MCF 10A (cell line): ENCODE data around the gene BOK. TPM values are rescaled to one million over a fixed set of nuclear protein-coding genes. Genes with fewer than 3 reads are reported as not detected.
A peak's percentile ranks its signal among the peaks of the same experiment; 100 is the strongest.

Experiments
- BruUV-seq: library from RNA; stranded (reverse); fragments of 400-500 nt; replicated peaks from 2 replicates; lab custom pipeline; 2021; lab: Mats Ljungman, UMichigan
- CTCF ChIA-PET: fragments of 300-600 bp; sonication (Branson Sonifier 250); formaldehyde crosslinking; extraction: SDS; loops from one replicate; lab custom pipeline; 2021; ENCODE audit warnings: antibody characterized with exemption, inconsistent platforms; lab: Yijun Ruan, JAX
- POLR2A ChIA-PET: fragments of 300-600, 350-650 bp; sonication (Branson Sonifier 250); formaldehyde crosslinking; extraction: SDS; loops from one replicate; lab custom pipeline; 2020; ENCODE audit warnings: antibody characterized with exemption, inconsistent platforms; lab: Yijun Ruan, JAX
- DNase-seq: peaks from one replicate; pipeline ENCODE4 v3.0.0-alpha.2; 2018; ENCODE audit not compliant: unreplicated experiment
- H3K27ac Mint-ChIP-seq: one replicate; pipeline ENCODE4 v1.8.0; 2022; ENCODE audit warnings: mild to moderate bottlenecking, low read depth, mixed read lengths; ENCODE audit not compliant: unreplicated experiment
- H3K27me3 Mint-ChIP-seq: one replicate; pipeline ENCODE4 v1.8.0; 2022; ENCODE audit warnings: mixed read lengths; ENCODE audit not compliant: insufficient read depth, unreplicated experiment
- H3K36me3 Mint-ChIP-seq: one replicate; pipeline ENCODE4 v1.8.0; 2022; ENCODE audit warnings: mild to moderate bottlenecking, moderate library complexity, mixed read lengths; ENCODE audit not compliant: insufficient read depth, unreplicated experiment
- H3K4me1 Mint-ChIP-seq: one replicate; pipeline ENCODE4 v1.8.0; 2022; ENCODE audit warnings: mixed read lengths; ENCODE audit not compliant: insufficient read depth, unreplicated experiment
- H3K4me3 Mint-ChIP-seq: one replicate; pipeline ENCODE4 v1.8.0; 2022; ENCODE audit warnings: mild to moderate bottlenecking, moderate library complexity, mixed read lengths; ENCODE audit not compliant: unreplicated experiment
- H3K9me3 Mint-ChIP-seq: one replicate; pipeline ENCODE4 v1.8.0; 2022; ENCODE audit warnings: mixed read lengths; ENCODE audit not compliant: unreplicated experiment
- intact Hi-C: fragments of 100-400 bp; cut with micrococcal nuclease; formaldehyde crosslinking; loops from 2 replicates; pipeline ENCODE4 v1.14.1; 2022
- total RNA-seq: library from RNA; stranded (reverse); gene quantifications from 2 replicates; pipeline ENCODE4 v1.2.3, GENCODE V29; 2022
- TF ChIP-seq, protein P1 (sequence below): fragments of 200-600 bp; IDR thresholded peaks from one replicate; pipeline ENCODE4 v1.8.0; 2022; ENCODE audit warnings: antibody characterized with exemption, mild to moderate bottlenecking; ENCODE audit not compliant: unreplicated experiment

Gene BOK
- total RNA-seq, 1 experiment from 2014 or later, result 18.6 TPM

DNA sequence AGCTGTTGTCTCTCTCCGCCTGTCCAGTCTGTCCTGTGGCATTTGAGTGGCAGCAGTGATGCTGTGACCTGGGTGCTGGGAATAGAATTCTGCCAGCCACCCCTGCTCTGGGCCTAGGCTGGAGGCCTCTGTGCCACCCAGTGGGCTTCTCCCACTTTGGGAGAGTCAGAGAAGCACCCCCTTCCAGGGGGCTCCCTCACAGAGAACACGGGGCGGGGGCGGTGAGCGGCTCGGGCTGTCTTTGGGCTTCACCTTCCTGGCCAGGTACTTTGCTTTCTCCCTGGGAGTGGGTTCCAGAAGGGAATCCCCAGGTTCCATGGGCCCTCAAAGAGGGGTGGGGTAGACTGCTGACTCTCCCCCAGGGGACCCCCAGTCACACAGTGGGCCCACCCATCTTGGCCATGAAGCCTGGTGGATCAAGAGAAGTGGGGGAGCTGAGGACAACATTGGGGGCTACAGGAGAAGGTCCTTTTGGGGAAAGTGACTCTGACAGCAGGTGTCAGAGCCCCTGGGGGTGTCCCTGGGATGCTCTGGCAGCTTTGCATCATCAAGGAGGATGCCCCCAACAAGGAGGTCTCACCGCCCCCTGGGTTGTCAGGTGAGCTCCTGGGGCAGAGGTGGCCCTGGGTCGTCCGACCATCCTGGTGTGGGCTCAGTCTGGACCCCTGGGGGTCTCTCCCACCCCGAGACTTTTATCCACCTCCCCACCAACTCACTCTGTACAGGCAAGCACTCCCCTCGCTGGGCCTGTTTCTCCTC, 18.8 kb upstream of the BOK start:
- intact Hi-C loops, result no loop called here
- POLR2A ChIA-PET, result interaction anchor here (0.9 kb wide), 1 partner anchor 20 kb away, joined by 4 read pairs; no protein-coding TSS in a partner anchor
- DNase-seq, result no peak
- no peaks in the 10 kb centered on the region for H3K9me3 Mint-ChIP-seq
- no peak overlapping the region for H3K27ac Mint-ChIP-seq
- H3K4me3 Mint-ChIP-seq, result no peak overlapping the region
- no TSS peak for BruUV-seq
- H3K4me1 Mint-ChIP-seq, result no peaks in the 10 kb centered on the region
- no peaks in the 10 kb centered on the region for H3K27me3 Mint-ChIP-seq
- H3K36me3 Mint-ChIP-seq, result no peaks in the 10 kb centered on the region
- CTCF ChIA-PET, result interaction anchor here (0.7 kb wide), 1 partner anchor 625 kb away, joined by 3 read pairs; no protein-coding TSS in a partner anchor
- TF ChIP-seq, protein P1, sequence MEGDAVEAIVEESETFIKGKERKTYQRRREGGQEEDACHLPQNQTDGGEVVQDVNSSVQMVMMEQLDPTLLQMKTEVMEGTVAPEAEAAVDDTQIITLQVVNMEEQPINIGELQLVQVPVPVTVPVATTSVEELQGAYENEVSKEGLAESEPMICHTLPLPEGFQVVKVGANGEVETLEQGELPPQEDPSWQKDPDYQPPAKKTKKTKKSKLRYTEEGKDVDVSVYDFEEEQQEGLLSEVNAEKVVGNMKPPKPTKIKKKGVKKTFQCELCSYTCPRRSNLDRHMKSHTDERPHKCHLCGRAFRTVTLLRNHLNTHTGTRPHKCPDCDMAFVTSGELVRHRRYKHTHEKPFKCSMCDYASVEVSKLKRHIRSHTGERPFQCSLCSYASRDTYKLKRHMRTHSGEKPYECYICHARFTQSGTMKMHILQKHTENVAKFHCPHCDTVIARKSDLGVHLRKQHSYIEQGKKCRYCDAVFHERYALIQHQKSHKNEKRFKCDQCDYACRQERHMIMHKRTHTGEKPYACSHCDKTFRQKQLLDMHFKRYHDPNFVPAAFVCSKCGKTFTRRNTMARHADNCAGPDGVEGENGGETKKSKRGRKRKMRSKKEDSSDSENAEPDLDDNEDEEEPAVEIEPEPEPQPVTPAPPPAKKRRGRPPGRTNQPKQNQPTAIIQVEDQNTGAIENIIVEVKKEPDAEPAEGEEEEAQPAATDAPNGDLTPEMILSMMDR, result no peak

GRCh38 chr2:241540401-241540770, 18.2 kb upstream of the BOK start:
- H3K4me1 Mint-ChIP-seq, result no peaks in the 10 kb centered on the region
- POLR2A ChIA-PET, result interaction anchor here (0.9 kb wide), 1 partner anchor 19 kb away, joined by 4 read pairs; no protein-coding TSS in a partner anchor
- no TSS peak for BruUV-seq
- intact Hi-C loops, result no loop called here
- no peak for DNase-seq
- no peaks in the 10 kb centered on the region for H3K36me3 Mint-ChIP-seq
- CTCF ChIA-PET, result interaction anchor here (0.7 kb wide), 1 partner anchor 626 kb away, joined by 3 read pairs; no protein-coding TSS in a partner anchor
- H3K27ac Mint-ChIP-seq, result no peak overlapping the region
- H3K9me3 Mint-ChIP-seq, result no peaks in the 10 kb centered on the region
- TF ChIP-seq, protein P1, result no peak
- H3K4me3 Mint-ChIP-seq, result peak overlapping the region; percentile 68
- no peaks in the 10 kb centered on the region for H3K27me3 Mint-ChIP-seq

- peak; percentile 60 for DNase-seq
- ChIA-PET POLR2A (interaction anchor here (0.9 kb wide), 1 partner anchor 19 kb away, joined by 4 read pairs; no protein-coding TSS in a partner anchor), CTCF (interaction anchor here (0.7 kb wide), 1 partner anchor 626 kb away, joined by 3 read pairs; no protein-coding TSS in a partner anchor)
- H3K27ac Mint-ChIP-seq, result no peak overlapping the region
- BruUV-seq, result no TSS peak
- TF ChIP-seq, protein P1, result no peak
- peak overlapping the region; percentile 68 for H3K4me3 Mint-ChIP-seq
- no peaks in the 10 kb centered on the region for H3K4me1 Mint-ChIP-seq
- no peaks in the 10 kb centered on the region for H3K36me3 Mint-ChIP-seq
- H3K9me3 Mint-ChIP-seq, result no peaks in the 10 kb centered on the region
- no peaks in the 10 kb centered on the region for H3K27me3 Mint-ChIP-seq
- intact Hi-C loops, result no loop called here
Observed at GRCh38 chr2:241540771-241541561, 17.6 kb upstream of the BOK start.
